Coronary artery (tissue), 2 donors: ENCODE results near the gene C1orf53.

Source experiments
- DNase-seq: peaks from one replicate; pipeline ENCODE4 v3.0.0-alpha.2; 2017; ENCODE audit warnings: low spot score
- H3K27ac ChIP-seq, 2 donors: fragments of 200-600 bp; sonication (generic); one replicate each; pipeline ENCODE4 v1.5.1; 2016 to 2019
- H3K4me3 ChIP-seq: fragments of 200-600 bp; sonication (generic); 2 replicates; pipeline ENCODE4 v1.5.1; 2016; ENCODE audit warnings: mild to moderate bottlenecking, moderate library complexity
- CTCF ChIP-seq: fragments of 200-600 bp; sonication (generic); IDR thresholded peaks from one replicate; pipeline ENCODE4 v1.5.1; 2019; ENCODE audit warnings: antibody characterized with exemption

The C1orf53 gene

GRCh38 chr1:197917805-197918651 is 15.6 kb downstream of the C1orf53 start:
- TF ChIP-seq CTCF: no peak
- Histone ChIP-seq H3K27ac (peak overlapping the region in 1 of 2 donors; percentile 16), H3K4me3 (peak overlapping the region; percentile 71)
- DNase-seq: peak; percentile 72

- H3K4me3 ChIP-seq: peak overlapping the region; percentile 71
These were observed 16.4 kb downstream of the C1orf53 start for GRCh38 chr1:197918807-197919345.

GRCh38 chr1:197919346-197920066 is 17.1 kb downstream of the C1orf53 start:
- H3K4me3 ChIP-seq: peak overlapping the region; percentile 71
- DNase-seq: no peak
- no peak for TF ChIP-seq CTCF

More at GRCh38 chr1:197918807-197919345, 16.4 kb downstream of the C1orf53 start:
- H3K27ac ChIP-seq: no peak overlapping the region
- no peak for TF ChIP-seq CTCF
- DNase-seq: no peak

GRCh38 chr1:197920067-197920396 is 17.6 kb downstream of the C1orf53 start:
- no peak for TF ChIP-seq CTCF
- peak overlapping the region; percentile 71 for H3K4me3 ChIP-seq
- H3K27ac ChIP-seq: no peak overlapping the region
- DNase-seq: no peak

More at GRCh38 chr1:197919346-197920066, 17.1 kb downstream of the C1orf53 start:
- H3K27ac ChIP-seq: no peak overlapping the region

GRCh38 chr1:197920414-197921117 is 18.1 kb downstream of the C1orf53 start:
- no peak for DNase-seq
- no peak for TF ChIP-seq CTCF
- Histone ChIP-seq H3K27ac (no peak overlapping the region), H3K4me3 (peak overlapping the region; percentile 71)

- no peak for TF ChIP-seq CTCF
- DNase-seq: no peak
- Histone ChIP-seq H3K4me3 (no peak overlapping the region), H3K27ac (no peak overlapping the region)
These were observed 19.0 kb downstream of the C1orf53 start for GRCh38 chr1:197921235-197922069.
